ENCODE results near the gene VSIG8. TPM values are rescaled to one million over a fixed set of nuclear protein-coding genes. Genes with fewer than 3 reads are reported as not detected.

The VSIG8 gene
- total RNA-seq, 1 experiment from 2014 or later = not detected

- DNase-seq = no peak
- no TSS peak for BruUV-seq (replicated peaks)
- TF ChIP-seq CTCF (IDR thresholded peaks at IDR 0.05; ENCODE audit: unreplicated experiment) = no peak
- Mint-ChIP-seq H3K27me3 (ENCODE audit: unreplicated experiment) (no peaks in the 10 kb centered on the region), H3K27ac (ENCODE audit: unreplicated experiment) (no peak overlapping the region), H3K36me3 (ENCODE audit: insufficient read depth, unreplicated experiment) (no peaks in the 10 kb centered on the region), H3K4me3 (ENCODE audit: low read depth, unreplicated experiment) (no peak overlapping the region), H3K4me1 (ENCODE audit: low read depth, unreplicated experiment) (no peaks in the 10 kb centered on the region), H3K9me3 (ENCODE audit: low read depth, unreplicated experiment) (no peaks in the 10 kb centered on the region)
- CTCF ChIA-PET = interaction anchor here (0.5 to 1.6 kb wide), 2 partner anchors 41 to 125 kb away, joined by 5 to 8 read pairs; no protein-coding TSS in a partner anchor
- intact Hi-C loops (cut with micrococcal nuclease; ENCODE audit: unreplicated experiment) = no loop called here
Observed at GRCh38 chr1:159882527-159882862, 20.0 kb upstream of the VSIG8 start.

- H3K27me3 Mint-ChIP-seq (ENCODE audit: unreplicated experiment) = no peaks in the 10 kb centered on the region
- H3K4me3 Mint-ChIP-seq (ENCODE audit: low read depth, unreplicated experiment) = no peak overlapping the region
- DNase-seq = peak; percentile 95
- no peaks in the 10 kb centered on the region for H3K36me3 Mint-ChIP-seq (ENCODE audit: insufficient read depth, unreplicated experiment)
- H3K27ac Mint-ChIP-seq (ENCODE audit: unreplicated experiment) = no peak overlapping the region
- no TSS peak for BruUV-seq (replicated peaks)
- TF ChIP-seq CTCF (IDR thresholded peaks at IDR 0.05; ENCODE audit: unreplicated experiment) = no peak
- CTCF ChIA-PET = interaction anchor here (0.5 to 1.6 kb wide), 7 partner anchors 9 to 703 kb away, joined by 3 to 8 read pairs (median 4); no protein-coding TSS in a partner anchor
- intact Hi-C loops (cut with micrococcal nuclease; ENCODE audit: unreplicated experiment) = no loop called here
- H3K9me3 Mint-ChIP-seq (ENCODE audit: low read depth, unreplicated experiment) = no peaks in the 10 kb centered on the region
- no peaks in the 10 kb centered on the region for H3K4me1 Mint-ChIP-seq (ENCODE audit: low read depth, unreplicated experiment)
Observed at GRCh38 chr1:159881622-159882526, 19.4 kb upstream of the VSIG8 start.

- TF ChIP-seq CTCF (IDR thresholded peaks at IDR 0.05; ENCODE audit: unreplicated experiment) = no peak
- CTCF ChIA-PET = interaction anchor here (0.9 to 1.3 kb wide), 5 partner anchors 10 to 81 kb away, joined by 3 to 4 read pairs (median 4); no protein-coding TSS in a partner anchor
- Mint-ChIP-seq H3K4me1 (ENCODE audit: low read depth, unreplicated experiment) (no peaks in the 10 kb centered on the region), H3K27me3 (ENCODE audit: unreplicated experiment) (no peaks in the 10 kb centered on the region), H3K9me3 (ENCODE audit: low read depth, unreplicated experiment) (no peaks in the 10 kb centered on the region), H3K36me3 (ENCODE audit: insufficient read depth, unreplicated experiment) (no peaks in the 10 kb centered on the region), H3K4me3 (ENCODE audit: low read depth, unreplicated experiment) (no peak overlapping the region), H3K27ac (ENCODE audit: unreplicated experiment) (no peak overlapping the region)
- intact Hi-C loops (cut with micrococcal nuclease; ENCODE audit: unreplicated experiment) = no loop called here
- no TSS peak for BruUV-seq (replicated peaks)
- DNase-seq = no peak
Observed at GRCh38 chr1:159880430-159880829, 18.0 kb upstream of the VSIG8 start.

GRCh38 chr1:159879977-159880376 is 17.5 kb upstream of the VSIG8 start:
- CTCF ChIA-PET = interaction anchor here (0.9 to 1.3 kb wide), 5 partner anchors 10 to 81 kb away, joined by 3 to 4 read pairs (median 4); no protein-coding TSS in a partner anchor
- H3K9me3 Mint-ChIP-seq (ENCODE audit: low read depth, unreplicated experiment) = no peaks in the 10 kb centered on the region
- H3K4me3 Mint-ChIP-seq (ENCODE audit: low read depth, unreplicated experiment) = no peak overlapping the region
- BruUV-seq (replicated peaks) = no TSS peak
- no peaks in the 10 kb centered on the region for H3K27me3 Mint-ChIP-seq (ENCODE audit: unreplicated experiment)
- no peak for DNase-seq
- no peaks in the 10 kb centered on the region for H3K4me1 Mint-ChIP-seq (ENCODE audit: low read depth, unreplicated experiment)
- H3K27ac Mint-ChIP-seq (ENCODE audit: unreplicated experiment) = no peak overlapping the region
- no peak for TF ChIP-seq CTCF (IDR thresholded peaks at IDR 0.05; ENCODE audit: unreplicated experiment)
- intact Hi-C loops (cut with micrococcal nuclease; ENCODE audit: unreplicated experiment) = no loop called here
- H3K36me3 Mint-ChIP-seq (ENCODE audit: insufficient read depth, unreplicated experiment) = no peaks in the 10 kb centered on the region

Data from Calu3 (cell line).